NAMALWA (cell line): ENCODE results near the gene PSKH1.
A peak's percentile ranks its signal among the peaks of the same experiment; 100 is the strongest.

ENCODE experiments used
- DNase-seq: peaks from one replicate; pipeline ENCODE4 v3.0.0-alpha.2; 2015; ENCODE audit warnings: low spot score

The PSKH1 gene

GRCh38 chr16:67865318-67865717, 27.7 kb upstream of the PSKH1 start:
- peak; percentile 36 for DNase-seq

GRCh38 chr16:67868290-67868689, 24.8 kb upstream of the PSKH1 start:
- DNase-seq = no peak

GRCh38 chr16:67869653-67870052, 23.4 kb upstream of the PSKH1 start:
- no peak for DNase-seq

GRCh38 chr16:67871256-67871655, 21.8 kb upstream of the PSKH1 start:
- no peak for DNase-seq

- DNase-seq = no peak
Measured at GRCh38 chr16:67872131-67872630, 20.9 kb upstream of the PSKH1 start.

- DNase-seq = peak; percentile 83
Measured at GRCh38 chr16:67872631-67873434, 20.2 kb upstream of the PSKH1 start, which contains the start of gene EDC4. Gene EDC4 (plus strand): TSS chr16:67873052. CDS start chr16:67873262, 210 bp downstream.

GRCh38 chr16:67873435-67874370, 19.4 kb upstream of the PSKH1 start:
- DNase-seq = no peak

- DNase-seq = no peak
Measured at GRCh38 chr16:67874372-67874771, 18.7 kb upstream of the PSKH1 start.

- no peak for DNase-seq
Measured at GRCh38 chr16:67877064-67877463, 16.0 kb upstream of the PSKH1 start.

GRCh38 chr16:67878232-67878631, 14.8 kb upstream of the PSKH1 start:
- no peak for DNase-seq

- DNase-seq = no peak
Measured at GRCh38 chr16:67878846-67879245, 14.2 kb upstream of the PSKH1 start.

GRCh38 chr16:67879462-67879861, 13.6 kb upstream of the PSKH1 start:
- DNase-seq = no peak

- no peak for DNase-seq
Measured at GRCh38 chr16:67879936-67880335, 13.1 kb upstream of the PSKH1 start.

GRCh38 chr16:67880584-67880983, 12.5 kb upstream of the PSKH1 start:
- DNase-seq = no peak

GRCh38 chr16:67881621-67882161, 11.4 kb upstream of the PSKH1 start:
- no peak for DNase-seq

- no peak for DNase-seq
Measured at GRCh38 chr16:67882374-67883145, 10.5 kb upstream of the PSKH1 start.

- no peak for DNase-seq
Measured at GRCh38 chr16:67883146-67883871, 9.7 kb upstream of the PSKH1 start.

- DNase-seq = peak; percentile 67
Measured at GRCh38 chr16:67883872-67884261, 9.2 kb upstream of the PSKH1 start.

GRCh38 chr16:67884684-67885083, 8.4 kb upstream of the PSKH1 start, which contains the start of gene NRN1L:
Gene NRN1L (plus strand): TSS chr16:67884885. CDS start chr16:67884904, 19 bp downstream.
- DNase-seq = no peak

- DNase-seq = no peak
Measured at GRCh38 chr16:67885545-67885944, 7.5 kb upstream of the PSKH1 start.

GRCh38 chr16:67885976-67886375, 7.1 kb upstream of the PSKH1 start:
- DNase-seq = no peak
